ENCODE results near the gene EXTL1.

Gene EXTL1

GRCh38 chr1:25997828-25998761 is 23.5 kb upstream of the EXTL1 start, which contains the start of gene PAFAH2:
TSS of gene PAFAH2 (minus strand) at chr1:25998063. CDS start at chr1:25990816, 7,247 bp downstream.
- peak; percentile 100 for DNase-seq

- no peak for DNase-seq
These were observed 22.4 kb upstream of the EXTL1 start for GRCh38 chr1:25999041-25999800.

GRCh38 chr1:26003262-26003661 is 18.3 kb upstream of the EXTL1 start:
- DNase-seq = peak; percentile 50

GRCh38 chr1:26003756-26004155 is 17.8 kb upstream of the EXTL1 start:
- no peak for DNase-seq

- no peak for DNase-seq
These were observed 16.0 kb upstream of the EXTL1 start for GRCh38 chr1:26005434-26006105.

GRCh38 chr1:26006710-26007109 is 14.9 kb upstream of the EXTL1 start:
- no peak for DNase-seq

- DNase-seq = no peak
These were observed 11.7 kb upstream of the EXTL1 start for GRCh38 chr1:26009796-26010447.

- DNase-seq = no peak
These were observed 10.8 kb upstream of the EXTL1 start for GRCh38 chr1:26010825-26011224.

- no peak for DNase-seq
These were observed 8.7 kb upstream of the EXTL1 start for GRCh38 chr1:26012864-26013263.

GRCh38 chr1:26014179-26014578 is 7.4 kb upstream of the EXTL1 start:
- no peak for DNase-seq

- peak; percentile 96 for DNase-seq
These were observed 6.2 kb upstream of the EXTL1 start for GRCh38 chr1:26015358-26015757.

GRCh38 chr1:26016258-26016952 is 5.2 kb upstream of the EXTL1 start:
- peak; percentile 29 for DNase-seq

GRCh38 chr1:26016953-26017545 is 4.5 kb upstream of the EXTL1 start:
- peak; percentile 55 for DNase-seq

- no peak for DNase-seq
These were observed 4.0 kb upstream of the EXTL1 start for GRCh38 chr1:26017606-26018005.

GRCh38 chr1:26019641-26020315 is 1.8 kb upstream of the EXTL1 start:
- DNase-seq = no peak

- DNase-seq = no peak
These were observed 1.2 kb upstream of the EXTL1 start for GRCh38 chr1:26020330-26020768.

GRCh38 chr1:26020941-26021646 is 481 bp upstream of the EXTL1 start:
- DNase-seq = no peak

- no peak for DNase-seq
These were observed 817 bp downstream of the EXTL1 start for GRCh38 chr1:26022404-26022779.

- no peak for DNase-seq
These were observed 1.4 kb downstream of the EXTL1 start for GRCh38 chr1:26023009-26023408.

GRCh38 chr1:26023826-26024225 is 2.3 kb downstream of the EXTL1 start:
- no peak for DNase-seq
